Measurements from ENCODE around the gene ZDHHC7.
A peak's percentile ranks its signal among the peaks of the same experiment; 100 is the strongest.

The ZDHHC7 gene

DNA sequence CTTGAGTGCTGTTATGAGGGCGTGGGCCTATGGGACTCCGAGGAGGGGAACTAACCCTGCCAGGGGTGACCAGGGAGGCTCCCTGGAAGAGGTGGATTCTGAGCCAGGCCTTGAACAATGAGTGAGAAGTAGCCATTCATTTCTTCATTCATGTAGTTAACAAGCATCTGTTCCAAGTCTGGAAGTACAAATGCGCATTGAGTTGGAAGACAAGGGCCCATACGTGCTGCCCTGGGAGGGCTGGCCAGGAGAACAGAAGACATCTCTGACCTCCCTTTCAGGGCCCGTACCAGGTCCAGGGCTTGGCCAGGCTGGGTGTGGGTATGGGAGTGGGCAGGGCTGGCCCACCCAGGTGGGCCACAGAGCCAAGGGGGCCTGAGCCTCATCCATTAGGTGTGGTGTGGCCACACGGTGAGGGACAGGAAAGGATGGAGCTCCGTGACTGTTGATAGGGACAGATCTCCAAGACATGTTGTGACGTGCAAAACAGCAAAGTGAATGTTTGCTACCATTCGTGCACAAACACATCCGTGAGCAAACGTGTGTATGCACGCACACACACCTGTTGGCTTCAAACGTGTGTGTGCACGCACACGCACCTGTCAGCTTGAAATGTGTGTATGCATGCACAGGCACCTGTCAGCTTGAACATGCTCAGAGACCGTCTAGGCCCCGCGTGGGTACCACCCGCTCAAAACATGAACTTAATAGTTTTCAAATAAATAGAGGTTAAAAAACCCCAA, 46.8 kb downstream of the ZDHHC7 start:
- no peak for DNase-seq (ENCODE audit: low read depth)

DNA sequence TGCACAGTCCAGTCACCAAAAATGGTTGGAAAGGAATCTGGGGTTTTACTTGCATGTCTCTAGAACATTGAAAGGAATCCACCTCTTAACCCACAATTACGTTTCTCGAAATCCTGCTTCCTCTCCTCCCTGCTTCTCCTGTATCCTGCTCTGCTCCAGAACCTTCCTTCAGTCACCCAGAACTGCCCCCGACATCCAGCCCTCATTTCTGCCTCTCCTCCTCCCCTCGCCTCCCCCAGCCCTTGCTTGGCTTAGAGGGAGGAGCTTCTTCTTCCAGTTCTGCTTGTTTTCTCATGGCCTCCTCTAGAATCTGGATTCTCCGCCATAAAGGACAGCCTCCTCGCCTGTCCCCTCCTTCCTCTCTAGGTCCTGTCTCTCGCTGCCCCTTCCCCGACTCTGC, 48.3 kb downstream of the ZDHHC7 start:
- no peak for DNase-seq (ENCODE audit: low read depth)

DNA sequence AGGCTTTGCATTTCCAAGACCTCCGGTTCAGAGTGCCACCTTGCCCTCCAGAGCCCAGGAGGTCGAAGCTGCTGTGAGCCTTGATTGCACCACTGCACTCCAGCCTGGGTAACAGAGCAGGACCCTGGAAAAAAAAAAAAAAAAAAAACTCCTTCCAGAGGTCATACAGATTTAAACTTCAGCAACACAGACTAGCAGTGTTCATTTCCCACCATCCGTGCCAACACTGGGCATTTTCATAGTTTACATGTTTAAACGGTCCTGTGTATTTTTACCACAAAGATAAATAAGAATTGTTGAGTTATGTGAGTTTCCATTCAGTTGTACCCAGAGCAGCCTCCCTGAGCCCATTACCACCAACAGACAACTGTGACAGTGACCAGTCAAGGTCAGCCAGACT, 50.4 kb downstream of the ZDHHC7 start:
- DNase-seq (ENCODE audit: low read depth) = no peak

DNA sequence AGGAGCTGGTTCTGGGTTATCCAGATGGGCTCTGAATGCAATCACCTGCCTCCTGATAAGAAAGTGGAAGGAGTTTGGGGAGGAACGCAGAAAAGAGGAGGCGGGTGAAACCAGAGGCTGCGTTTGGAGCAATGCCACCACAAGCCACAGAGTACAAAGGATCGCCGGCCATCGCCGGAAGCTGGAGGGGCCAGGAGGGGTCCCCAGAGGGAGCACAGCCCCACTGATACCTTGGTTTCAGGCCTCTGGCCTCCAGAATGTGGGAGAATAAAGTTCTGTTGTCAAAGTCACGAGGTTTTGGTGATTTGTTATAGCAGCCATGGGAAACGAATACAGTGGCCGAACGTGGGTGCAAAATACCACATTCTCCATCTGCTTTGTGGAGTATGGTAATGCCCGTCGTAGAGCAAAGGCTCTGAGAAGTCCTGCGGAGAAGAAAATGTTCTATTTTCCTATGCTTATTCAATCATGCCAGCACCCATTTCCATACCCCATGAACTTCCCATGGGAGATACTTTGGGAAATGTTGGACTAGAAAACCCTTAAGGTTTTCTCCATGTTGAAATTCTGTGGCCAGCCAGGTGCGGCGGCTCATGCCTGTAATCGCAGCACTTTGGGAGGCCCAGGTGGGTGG, 51.4 kb downstream of the ZDHHC7 start:
- no peak for DNase-seq (ENCODE audit: low read depth)

GRCh38 chr16:84959045-84959576, 52.2 kb downstream of the ZDHHC7 start:
- no peak for DNase-seq (ENCODE audit: low read depth)

DNA sequence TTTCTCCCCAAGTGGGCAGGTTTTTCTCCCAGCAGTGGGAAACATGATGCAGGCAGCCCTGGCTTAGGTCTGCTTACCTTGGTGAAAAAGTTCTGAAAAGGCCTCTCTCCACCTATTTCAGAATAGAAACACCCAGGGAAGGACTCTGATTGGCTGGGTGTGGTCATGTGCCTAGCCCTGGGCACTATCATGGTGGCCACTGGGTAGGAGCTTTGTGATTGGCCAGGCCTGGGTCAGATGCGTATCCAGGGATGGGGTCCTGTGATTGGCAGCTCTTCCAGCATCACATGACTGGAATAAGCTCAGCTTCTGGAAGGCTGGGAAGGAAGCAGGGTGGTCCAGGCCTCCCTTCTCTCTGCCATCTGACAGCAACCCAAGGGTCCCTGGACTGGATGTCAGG, 53.5 kb downstream of the ZDHHC7 start:
- no peak for DNase-seq (ENCODE audit: low read depth)

- DNase-seq (ENCODE audit: low read depth) = no peak
Measured at GRCh38 chr16:84957192-84957591, 54.1 kb downstream of the ZDHHC7 start.

- DNase-seq (ENCODE audit: low read depth) = no peak
Measured at GRCh38 chr16:84955427-84955826, 55.9 kb downstream of the ZDHHC7 start.

DNA sequence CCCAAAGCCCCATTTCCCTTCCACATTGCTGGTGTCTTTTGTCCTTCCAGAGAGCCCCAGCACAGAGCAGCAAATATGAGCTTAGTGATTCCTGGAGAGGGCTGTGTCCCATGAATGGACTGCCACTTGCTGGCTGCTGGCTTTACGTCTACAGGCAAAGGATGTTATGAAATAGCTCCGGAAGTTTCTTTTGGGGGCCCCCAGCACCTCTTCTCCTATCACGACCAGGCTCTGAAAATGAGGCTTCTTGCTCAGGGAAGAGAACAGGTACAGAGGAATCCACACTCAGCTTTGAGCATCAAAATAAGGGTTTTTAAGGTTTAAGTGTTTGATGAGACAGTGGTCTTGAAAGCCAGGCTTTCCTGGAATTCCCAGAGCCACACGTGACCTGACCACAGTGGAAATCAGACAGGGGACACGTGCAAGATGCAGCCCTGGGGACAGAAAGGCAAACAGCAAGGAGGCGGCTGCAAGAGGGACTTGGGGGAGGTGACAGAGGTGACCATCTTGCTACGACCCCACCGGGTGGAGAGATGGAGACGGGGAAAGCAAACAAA, 58.1 kb downstream of the ZDHHC7 start:
- no peak for DNase-seq (ENCODE audit: low read depth)

DNA sequence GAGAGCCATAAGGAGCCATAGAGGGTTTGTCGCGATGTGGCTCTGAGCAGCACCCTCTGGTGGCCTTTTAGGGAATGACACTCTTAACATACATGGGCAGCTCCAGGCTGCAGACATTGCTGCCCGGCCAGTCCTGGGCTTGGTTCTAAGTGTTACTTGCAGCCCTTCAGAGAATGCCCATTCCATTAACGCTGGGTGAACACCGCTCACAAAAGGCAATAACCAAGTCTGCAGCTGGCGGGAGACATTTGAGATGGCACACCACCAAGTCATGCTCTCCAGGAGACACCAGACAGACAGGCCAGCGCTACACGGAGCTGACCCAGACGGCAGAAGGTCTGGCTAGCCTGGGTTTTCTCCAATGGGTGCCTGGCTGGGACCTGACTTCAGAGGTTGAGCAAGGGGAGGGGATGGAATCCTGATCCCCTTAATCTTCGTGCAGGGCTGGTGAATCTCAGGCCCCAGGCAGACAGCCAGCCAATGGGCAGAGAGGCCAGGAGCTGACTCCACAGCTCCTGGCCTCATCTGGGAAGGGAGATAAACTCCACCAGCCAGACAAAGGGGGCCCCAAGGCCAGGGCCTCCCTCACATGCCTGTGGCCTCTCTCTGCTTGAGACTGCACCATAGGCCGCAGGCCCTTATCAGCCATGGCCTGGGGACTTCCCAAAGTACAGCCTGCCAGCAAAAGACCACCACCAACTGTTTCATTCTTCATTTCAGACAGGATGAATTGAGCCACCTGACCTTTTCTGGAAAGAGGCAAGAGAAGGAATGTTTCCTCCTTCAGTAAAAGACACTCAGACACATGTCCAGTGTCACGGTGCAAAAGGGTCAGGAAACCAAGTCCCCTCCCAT, 58.8 kb downstream of the ZDHHC7 start:
- DNase-seq (ENCODE audit: low read depth) = peak; percentile 30

GRCh38 chr16:84950906-84951305, 60.4 kb downstream of the ZDHHC7 start:
- DNase-seq (ENCODE audit: low read depth) = no peak

DNA sequence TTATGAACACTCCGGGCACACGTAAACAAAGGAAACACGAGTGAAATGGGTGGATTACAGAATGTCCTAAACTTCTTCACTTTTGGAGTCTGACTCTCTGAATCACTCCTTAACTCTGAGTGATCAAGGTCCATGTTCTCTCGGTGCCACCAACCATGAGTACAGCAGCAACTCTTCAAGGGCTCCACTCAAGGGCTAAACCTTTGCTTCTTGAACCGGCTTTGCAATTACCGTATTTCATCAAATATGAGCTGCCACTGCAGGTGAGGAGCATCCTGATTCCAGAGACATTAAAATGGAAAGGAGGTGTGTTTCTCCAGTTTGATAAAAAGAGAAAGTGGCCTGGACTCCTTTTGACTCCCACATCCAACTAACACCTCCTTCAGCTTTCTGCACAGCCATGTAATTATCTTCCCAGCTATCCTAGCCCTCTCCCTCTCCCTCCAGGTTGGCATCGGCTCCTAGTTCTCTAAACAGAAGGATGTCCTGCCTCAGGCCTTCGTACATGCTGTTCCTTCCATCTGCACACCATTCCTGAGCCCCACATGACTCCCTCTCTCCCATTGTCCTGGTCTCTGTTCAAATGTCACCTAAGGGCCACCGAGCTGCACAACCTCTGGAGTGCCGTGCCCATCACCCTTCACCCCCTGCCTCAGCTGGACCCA, 61.4 kb downstream of the ZDHHC7 start:
- DNase-seq (ENCODE audit: low read depth) = no peak

- no peak for DNase-seq (ENCODE audit: low read depth)
Measured at GRCh38 chr16:84948851-84949610, 62.3 kb downstream of the ZDHHC7 start.

GRCh38 chr16:84947996-84948850, 63.1 kb downstream of the ZDHHC7 start:
- no peak for DNase-seq (ENCODE audit: low read depth)

- DNase-seq (ENCODE audit: low read depth) = no peak
Measured at GRCh38 chr16:84947022-84947421, 64.3 kb downstream of the ZDHHC7 start.

- no peak for DNase-seq (ENCODE audit: low read depth)
Measured at GRCh38 chr16:84943620-84944019, 67.7 kb downstream of the ZDHHC7 start.

DNA sequence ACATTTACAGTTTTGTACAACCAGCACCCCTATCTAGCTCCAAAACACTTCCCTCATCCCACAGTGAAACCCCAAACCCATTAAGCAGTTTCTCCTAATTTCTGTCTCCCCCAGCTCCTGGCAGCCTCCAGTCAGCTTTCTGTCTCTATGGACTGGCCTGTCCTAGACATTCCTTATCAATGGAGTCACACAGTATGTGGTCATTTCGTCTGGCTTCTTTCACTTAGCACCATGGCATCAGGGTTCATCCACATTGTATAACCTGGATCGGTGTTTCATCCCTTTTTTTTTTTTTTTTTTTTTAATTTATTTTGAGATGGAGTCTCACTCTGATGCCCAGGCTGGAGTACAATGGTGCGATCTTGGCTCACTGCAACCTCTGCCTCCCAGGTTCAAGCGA, 68.5 kb downstream of the ZDHHC7 start:
- DNase-seq (ENCODE audit: low read depth) = no peak

DNA sequence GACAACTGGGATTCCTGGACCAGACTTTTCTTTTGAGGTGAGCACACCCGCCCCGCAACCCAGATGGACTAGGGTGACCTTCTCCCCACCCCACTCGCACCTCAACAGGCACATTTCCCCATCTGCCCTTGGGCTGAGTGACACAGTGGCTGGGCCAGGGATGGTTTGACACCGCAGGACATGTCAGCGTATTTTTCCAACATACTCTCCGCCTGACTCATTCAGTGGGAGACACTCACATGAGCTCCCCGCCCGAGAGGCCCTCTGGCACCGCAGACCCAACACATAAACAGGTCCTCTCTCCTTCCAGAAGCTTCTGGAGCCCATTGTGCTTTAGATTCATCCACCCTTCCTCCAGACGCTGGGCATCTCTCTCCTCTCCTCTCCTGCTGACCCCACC, 69.4 kb downstream of the ZDHHC7 start:
- no peak for DNase-seq (ENCODE audit: low read depth)

GRCh38 chr16:84940670-84941551, 70.4 kb downstream of the ZDHHC7 start:
- no peak for DNase-seq (ENCODE audit: low read depth)
